ENCODE results near the gene LCORL.
"Not testable (repeated sequence)": the region's sequence is repeated elsewhere in the genome, so short reads cannot be mapped to it uniquely, and the experiment has no call there.

The LCORL gene

DNA sequence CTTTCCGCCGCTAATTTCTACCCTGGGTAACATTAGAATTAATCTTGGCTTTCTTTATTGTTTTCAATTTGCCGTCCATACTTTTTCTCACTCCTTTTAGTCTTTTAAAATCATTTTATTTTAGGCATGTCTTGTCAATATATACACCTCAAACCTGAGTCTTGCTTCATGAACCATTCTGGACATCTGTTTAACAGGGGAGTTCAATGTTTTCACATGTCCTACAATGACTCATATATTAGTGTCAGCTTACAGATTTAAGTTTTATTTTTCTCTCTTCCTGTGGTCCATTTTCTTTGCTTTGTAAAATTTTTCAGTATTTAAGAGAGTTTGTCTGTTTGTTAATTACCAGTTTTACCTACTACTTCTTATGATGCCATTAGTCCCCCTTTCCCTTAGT is 89.5 kb downstream of the LCORL start:
- no peak for DNase-seq (ENCODE audit: low spot score)

DNA sequence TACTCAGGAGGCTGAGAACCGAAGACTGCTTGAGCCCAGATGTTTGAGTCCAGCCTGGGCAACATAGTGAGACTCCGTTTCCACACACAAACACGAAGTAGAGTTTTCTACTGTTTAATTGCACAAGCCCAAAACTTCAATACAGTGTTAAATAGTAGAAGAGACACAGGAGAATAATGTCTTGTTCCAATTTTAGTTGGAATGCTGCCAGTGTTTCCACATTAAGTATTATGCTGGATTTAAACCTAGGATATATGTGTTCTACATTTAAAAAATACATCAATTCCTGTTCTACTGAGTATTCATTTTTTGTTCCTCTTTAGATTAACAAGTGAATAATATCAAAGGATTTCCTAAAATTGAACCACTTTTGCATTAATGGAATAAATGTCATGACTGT is 91.3 kb downstream of the LCORL start:
- DNase-seq (ENCODE audit: low spot score), result no peak

DNA sequence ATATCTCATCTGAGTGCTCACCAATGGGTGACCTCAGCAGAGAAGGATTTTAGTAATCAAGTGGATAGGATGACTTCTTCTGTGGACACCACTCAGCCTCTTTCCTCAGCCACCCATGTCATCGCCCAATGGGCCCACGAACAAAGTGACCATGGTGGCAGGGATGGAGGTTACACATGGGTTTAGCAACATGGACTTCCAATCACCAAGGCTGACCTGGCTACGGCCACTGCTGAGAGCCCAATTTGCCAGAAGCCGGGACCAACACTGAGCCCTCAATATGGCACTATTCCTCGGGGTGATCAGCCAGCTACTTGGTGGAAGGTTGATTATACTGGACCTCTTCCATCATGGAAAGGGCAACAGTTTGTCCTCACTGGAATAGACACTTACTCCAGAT is 97.4 kb downstream of the LCORL start:
- DNase-seq (ENCODE audit: low spot score), result no peak

DNA sequence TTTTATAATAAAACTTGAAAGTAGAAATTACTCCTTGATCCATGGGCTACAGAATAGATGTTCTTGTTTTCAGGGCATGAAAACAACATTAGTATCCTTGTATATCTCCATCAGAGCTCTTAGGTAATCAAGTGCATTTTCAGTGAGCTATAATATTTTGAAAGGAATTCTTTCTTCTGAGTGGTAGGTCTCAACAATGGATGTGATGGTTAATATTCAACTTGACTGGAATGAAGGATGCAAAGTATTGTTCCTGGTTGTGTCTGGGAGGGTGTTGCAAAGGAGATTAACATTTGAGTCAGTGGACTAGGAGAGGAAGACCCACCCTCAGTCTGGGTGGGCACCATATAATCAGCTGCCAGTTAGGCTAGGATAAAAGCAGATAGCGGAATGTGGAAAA is 100.1 kb downstream of the LCORL start:
- no peak for DNase-seq (ENCODE audit: low spot score)

DNA sequence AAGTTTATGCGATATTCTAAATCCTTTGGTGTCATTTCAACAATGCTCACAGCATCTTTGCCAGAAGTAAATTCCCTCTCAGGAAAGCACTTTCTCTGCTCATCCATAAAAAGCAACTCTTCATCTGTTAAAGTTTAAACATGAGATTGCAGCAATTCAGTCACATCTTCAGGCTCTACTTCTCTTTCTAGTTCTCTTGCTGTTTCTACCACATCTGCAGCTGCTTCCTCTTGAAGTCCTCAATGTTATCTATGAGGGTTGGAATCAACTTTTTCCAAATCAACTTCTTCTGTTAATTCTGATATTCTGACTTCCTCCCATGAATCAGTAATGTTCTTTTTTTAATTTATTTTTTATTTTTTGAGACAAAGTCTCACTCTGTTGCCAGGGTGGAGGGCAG is 100.9 kb downstream of the LCORL start:
- no peak for DNase-seq (ENCODE audit: low spot score)

DNA sequence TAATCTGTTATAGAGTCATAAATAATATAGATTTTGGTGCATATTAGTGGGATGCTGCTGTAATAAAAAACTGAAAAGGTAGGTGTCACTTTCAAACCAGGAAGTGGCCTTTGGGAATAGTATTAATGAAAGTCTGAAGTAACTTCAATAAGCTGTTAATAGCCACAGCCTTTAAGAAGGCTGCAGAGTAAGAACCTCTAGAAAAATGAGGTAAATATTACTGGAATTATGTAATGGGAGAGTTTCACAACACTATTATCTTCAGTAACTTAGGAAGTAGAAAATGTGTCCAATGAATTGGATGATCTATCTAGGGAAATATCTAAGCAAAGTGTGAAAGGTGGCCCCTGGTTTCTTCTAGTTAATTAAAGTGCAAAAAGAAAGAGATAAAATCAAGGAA is 106.1 kb downstream of the LCORL start:
- DNase-seq (ENCODE audit: low spot score), result no peak

DNA sequence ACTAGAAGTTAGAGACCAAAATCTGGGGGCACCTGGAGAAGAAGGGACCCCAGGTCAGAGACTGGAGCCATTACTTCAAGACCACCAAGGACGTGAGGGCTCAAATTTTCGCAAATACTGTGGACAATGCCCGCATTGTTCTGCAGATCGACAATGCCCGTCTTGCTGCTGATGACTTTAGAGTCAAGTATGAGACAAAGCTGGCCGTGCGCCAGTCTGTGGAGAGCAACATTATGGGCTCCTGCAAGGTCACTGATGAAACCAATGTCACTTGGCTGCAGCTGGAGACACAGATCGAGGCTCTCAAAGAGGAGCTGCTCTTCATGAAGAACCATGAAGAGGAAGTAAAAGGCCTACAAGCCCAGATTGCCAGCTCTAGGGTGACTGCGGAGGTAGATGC is 109.5 kb downstream of the LCORL start:
- DNase-seq (ENCODE audit: low spot score), result no peak

DNA sequence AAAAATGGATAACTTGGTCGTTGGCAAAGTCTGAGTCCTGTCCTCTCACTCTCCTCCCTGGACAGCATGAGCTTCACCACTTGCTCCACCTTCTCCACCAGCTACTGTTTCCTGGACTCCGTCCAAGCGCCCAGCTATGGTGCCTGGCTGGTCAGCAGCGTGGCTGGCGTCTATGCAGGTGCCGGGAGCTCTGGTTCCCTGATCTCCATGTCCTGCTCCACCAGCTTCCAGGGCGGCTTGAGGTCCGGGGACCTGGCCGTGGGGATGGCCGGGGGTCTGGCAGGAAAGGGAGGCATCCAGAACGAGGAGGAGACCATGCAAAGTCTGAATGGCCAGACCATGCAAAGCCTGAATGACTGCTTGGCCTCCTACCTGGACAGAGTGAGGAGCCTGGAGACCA is 109.9 kb downstream of the LCORL start:
- DNase-seq (ENCODE audit: low spot score), result no peak

DNA sequence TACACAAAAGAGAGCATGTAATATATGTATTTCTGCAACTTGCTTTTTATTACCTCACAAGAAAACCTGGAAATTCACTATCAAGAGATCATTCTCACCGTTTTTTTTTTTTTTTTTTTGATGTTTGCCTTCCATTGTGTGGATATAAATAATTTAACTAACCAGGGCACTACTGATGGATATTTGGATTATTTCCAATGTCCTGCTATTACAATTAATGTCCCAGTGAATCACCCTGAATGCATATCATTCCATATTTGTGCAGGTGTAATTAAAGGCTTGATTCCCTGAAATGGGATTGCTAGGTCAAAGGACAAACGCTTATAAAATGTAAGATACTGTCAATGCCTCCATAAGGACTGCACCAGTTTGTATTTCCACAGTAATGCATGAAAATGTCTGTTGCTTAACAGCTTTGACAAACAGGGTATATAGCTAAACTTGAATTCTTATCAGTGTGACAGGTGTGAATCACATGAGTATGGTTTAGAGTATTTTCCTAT is 123.0 kb downstream of the LCORL start:
- no peak for DNase-seq (ENCODE audit: low spot score)

DNA sequence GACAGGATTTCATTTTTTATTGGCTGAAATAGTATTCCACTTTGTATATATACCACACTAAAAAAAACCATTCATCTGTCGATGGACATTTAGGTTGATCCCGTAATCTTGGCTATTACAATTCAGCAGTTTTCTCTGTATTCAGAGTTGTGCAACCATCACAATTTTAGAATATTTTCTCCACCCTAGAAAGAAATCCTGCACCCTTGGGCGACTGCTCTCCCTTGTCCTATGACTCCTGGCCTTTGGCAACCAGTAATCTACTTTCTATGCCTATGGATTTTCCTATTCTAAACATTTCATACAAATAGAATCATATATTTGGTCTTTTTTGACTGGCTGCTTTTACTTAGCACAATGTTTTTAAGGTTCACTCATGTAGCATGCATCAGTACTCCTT is 126.1 kb downstream of the LCORL start:
- DNase-seq (ENCODE audit: low spot score), result no peak

DNA sequence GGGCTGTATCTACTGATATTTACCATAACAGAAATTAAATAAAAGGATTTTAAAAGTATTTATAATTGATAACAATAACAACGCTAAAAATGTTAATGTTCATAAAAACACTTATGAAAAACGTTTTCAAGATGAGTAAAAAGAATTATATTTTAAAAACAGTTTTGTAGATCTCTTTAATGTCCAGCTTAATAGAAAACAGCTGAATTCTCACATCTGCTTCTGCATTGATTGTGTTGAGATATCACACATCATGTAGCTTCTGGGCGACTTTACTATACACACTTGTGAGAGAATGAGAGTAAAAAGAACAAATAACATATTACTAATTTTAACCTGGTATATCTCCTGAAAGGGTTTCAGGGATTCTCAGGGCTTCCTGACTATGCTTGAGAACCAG is 127.1 kb downstream of the LCORL start:
- no peak for DNase-seq (ENCODE audit: low spot score)

DNA sequence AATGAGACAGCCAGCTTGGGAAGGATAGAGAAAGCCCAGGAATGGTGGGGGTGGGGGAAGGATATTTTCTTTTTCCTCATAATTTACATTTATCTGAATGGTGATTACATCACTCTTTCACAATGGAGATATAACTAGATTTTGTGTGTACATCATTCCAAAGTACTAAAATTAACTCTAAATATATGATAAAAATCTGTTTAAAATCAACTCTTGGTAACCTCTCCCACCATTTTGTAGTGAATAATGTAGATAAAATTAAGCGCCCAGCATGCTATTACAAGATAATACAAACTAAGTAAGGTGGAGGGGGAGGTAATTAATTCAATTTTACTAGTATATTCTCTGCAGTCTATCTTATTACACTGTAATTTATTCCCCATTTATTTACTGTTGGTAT is 131.9 kb downstream of the LCORL start:
- no peak for DNase-seq (ENCODE audit: low spot score)

DNA sequence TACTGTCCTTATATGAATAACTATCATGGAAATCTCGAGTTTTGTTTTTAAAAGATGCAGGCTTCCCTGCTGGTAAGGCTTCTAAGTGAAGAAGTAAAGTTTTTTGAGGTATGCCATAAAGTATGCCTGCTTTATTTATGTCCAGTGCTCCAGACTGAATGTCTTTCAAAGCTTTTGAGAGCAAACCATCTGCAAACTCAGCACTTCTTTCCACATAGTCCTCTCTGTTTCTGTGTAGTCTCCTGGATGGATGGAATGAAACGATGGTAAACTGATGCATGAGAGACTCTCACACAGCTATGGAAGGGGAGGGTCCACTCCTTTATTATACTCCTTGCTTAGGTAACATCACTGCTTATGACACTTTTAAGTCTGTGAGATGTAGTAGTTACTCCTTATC is 137.0 kb downstream of the LCORL start:
- DNase-seq (ENCODE audit: low spot score), result no peak

DNA sequence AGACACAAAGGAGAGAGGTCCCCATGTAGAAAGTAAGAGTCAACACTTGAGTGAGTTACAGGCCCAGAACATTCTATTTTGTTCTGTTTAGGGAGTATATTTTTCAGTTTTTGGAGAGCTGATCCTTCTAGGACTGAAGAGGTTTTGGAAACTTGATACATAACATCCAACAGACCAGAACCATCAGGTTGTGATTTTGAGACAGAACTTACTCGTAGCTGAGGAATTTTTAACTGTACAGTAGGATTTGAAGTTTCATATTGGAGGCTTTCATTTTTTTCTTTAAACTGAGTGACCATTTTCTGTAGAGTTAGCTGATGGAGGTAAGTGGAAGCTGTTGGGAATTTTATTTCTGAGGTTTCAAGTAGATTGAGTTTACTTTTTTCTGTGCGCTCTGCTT is 137.5 kb downstream of the LCORL start:
- no peak for DNase-seq (ENCODE audit: low spot score)

DNA sequence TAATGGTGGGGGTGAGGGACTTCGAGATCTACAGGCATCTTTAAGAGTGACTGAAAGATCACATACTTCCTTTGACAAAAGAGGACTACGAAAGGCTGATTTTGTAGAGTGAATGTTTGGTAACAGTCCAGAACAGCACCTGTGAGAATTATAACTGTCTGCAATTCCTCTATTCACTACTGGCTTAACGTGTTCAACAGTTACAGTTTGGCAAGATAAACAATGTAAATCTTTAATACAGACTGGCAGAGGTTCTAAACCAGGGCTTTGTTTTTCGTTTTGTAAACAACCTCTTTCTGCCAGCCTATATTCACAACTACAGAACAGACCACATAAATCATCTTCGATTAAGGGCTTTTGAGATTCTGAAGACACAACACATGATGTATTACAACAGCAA is 143.9 kb downstream of the LCORL start:
- DNase-seq (ENCODE audit: low spot score), result no peak

DNA sequence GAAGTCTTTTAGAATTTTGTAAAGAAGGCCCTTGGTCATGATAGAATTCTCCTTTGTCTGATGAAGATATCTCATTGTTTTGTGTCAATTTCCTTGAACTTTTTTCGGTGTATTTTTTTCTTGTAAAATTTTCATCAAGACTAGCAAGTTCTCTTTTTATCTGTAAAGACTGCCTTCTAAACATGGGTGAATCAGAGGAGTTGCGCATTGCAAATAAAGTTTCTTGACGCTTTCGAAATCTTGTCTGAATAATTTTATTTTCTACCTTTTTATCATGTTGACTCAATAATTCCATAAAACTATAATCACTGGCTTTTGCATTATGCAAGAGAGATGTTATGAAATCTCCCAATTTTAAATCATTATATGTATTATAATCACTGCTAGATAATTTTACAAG is 144.6 kb downstream of the LCORL start:
- DNase-seq (ENCODE audit: low spot score), result no peak

DNA sequence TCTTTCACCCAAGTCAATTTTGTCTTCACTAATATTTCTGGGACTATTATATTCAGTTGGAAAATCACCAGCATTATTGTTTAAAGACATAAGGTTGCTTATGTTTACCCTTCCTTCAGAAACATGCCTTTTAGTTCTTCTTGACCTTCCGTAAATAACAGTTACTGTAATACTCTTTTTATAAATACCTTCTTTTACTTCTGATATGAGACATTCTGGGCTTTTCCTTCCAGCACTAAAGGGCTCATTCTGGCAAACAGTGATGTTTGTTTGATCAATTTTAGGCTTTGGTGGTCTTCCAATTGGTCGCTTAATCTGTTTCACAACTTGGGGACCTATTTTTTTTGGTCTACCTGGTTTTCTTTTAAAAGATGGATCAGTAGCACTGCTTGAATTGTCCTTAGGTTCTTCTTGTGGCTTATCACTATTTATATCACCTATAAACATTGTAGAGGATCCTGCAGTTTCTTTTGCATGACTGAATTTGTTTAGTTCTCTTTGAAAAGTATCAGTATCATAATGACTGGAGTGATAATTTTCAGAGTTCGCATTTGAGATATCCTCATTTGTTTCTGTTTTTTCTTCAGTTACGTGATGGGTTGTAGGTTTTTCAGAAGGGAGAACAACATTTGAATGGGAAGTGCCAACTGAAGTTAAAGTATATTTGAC is 146.0 kb downstream of the LCORL start:
- DNase-seq (ENCODE audit: low spot score), result no peak

DNA sequence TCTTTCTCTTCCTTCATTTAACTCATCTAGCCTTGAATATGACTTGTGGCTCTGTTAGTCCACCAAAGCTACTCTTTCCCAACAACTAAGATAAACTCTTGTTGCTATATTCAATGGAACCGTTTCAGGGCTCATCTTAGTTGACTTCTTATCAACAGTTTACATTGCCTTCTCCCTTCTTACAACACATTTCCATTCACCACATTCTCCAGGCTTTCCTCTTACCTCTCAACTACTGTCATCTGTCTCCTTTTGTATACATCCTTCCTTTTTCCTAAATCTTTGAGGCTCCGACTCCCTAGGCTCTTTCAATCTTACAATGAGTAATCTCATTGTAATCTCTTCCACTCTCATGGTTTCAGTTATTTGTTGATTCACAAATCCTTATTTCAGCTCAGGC is 152.2 kb downstream of the LCORL start:
- DNase-seq (ENCODE audit: low spot score), result no peak

DNA sequence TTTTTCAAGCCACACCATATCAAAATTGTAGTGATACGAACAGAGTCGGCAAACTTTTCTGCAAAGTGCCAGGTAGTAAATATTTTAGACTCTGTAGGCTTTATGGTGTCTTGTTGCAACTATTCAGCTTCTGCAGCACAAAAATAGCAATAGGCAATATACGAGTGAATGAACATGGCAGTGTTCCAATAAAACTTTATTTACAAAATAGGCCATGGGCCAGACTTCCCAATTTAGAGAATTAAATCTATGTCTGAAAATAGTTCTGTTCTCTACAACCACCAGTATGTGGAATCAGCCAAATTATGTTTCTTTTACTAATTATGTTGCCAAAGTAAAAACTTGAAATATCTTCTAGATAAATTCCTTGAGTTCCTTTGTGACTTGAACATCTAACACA is 154.3 kb downstream of the LCORL start:
- DNase-seq (ENCODE audit: low spot score), result no peak

DNA sequence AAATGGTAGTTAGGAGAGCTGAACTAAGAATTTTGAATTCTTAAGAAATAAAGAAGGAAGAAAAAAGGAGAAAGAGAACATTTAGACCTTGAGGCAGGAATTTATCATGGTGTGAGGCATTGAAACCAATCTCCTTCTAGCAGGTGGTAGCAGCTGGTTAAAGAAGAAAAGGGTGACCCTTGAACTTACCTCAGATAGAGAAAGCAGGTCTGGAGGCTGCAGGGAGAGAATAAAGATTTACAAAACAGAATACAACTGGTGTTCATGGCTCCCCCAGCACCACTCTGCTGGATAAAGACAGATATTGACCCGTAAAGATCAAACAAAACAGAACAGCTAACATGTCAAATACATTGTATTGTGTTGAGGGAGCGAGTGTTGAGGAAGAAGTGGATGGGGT is 154.7 kb downstream of the LCORL start:
- DNase-seq (ENCODE audit: low spot score), result no peak

DNA sequence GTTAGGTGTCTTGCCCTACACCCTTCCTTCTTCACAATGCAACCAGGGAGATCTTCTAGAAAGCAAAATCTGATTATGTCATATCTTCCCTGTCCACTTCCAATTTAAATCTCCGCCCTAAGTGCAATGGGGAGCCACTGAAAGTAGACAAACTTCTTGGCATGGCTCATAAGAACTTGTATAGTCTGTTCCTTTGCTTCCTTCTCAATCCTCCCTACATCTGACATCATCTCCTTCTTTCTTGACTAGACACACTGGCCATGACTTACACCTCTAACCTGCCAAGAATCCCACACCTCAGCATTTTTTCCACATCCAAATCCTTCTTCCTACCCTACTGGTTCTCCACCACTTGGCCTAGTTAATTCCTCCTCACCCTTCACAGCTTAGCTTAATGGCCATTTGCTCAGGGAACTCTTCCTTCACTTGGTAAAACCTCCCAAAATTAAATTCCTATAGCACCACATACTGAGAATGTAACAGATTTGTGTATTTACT is 155.6 kb downstream of the LCORL start:
- DNase-seq (ENCODE audit: low spot score), result no peak

DNA sequence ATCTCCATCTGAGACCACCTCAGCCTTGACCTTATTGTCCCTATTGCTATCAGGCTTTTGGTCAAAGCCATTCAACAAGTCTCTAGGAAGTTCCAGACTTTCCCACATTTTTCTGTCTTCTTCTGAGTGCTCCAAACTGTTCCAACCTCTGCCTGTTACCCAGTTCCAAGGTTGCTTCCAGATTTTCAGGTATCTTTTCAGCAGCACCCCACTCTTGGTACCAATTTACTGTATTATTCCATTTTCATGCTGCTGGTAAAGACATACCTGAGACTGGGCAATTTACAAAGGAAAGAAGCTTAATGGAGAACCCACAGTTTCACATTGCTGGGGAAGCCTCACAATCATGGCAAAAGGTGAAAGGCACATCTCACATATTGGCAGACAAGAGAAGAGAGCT is 159.6 kb downstream of the LCORL start:
- DNase-seq (ENCODE audit: low spot score), result not testable (repeated sequence)

DNA sequence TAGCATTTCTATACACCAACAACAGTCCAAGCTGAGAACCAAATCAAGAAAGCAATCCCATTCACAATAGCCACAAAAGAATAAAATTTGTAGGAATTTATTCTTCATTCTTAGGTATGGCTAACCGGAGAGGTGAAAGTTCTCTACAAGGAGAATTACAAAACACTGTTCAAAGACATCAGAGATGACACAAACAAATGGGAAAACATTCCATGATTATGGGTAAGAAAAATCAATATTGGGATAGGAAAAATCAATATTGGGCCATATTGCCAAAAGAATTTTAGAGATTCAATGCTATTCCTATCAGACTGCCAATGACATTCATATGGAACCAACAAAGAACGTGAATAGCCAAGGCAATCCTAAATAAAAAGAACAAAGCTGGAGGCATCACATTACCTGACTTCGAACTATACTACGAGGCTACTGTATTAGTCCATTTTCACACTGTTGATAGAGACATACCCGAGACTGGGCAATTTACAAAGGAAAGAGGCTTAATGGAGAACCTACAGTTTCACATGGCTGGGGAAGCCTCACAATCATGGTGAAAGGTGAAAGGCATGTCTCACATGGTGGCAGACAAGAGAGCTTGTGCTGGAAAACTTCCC is 161.7 kb downstream of the LCORL start:
- no peak for DNase-seq (ENCODE audit: low spot score)

DNA sequence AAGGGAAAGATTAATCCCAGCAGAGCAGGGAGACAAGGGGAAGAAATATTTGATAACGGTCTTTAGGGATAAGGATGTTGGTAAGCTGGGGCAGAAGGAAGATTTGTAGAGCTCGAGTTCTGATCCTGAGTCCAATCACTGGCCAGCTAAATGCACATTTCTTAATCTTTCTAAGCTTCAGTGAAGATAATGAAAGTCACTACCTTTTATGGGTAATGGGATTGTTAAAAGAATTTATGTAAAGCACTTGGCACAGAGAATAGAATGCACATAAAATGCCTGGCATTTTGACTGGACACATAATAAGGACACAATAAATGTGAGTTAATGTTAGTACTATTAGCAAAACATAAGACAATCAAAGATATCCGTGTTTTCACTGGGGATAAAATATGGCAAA is 167.5 kb downstream of the LCORL start:
- no peak for DNase-seq (ENCODE audit: low spot score)
